ENCODE measurements around the gene DDX54. TPM values are rescaled to one million over a fixed set of nuclear protein-coding genes. Genes with fewer than 3 reads are reported as not detected.

Gene DDX54
- total RNA-seq (2012; rRNA removed), result 40.2 and 49.2 TPM in 2 replicates

DNA sequence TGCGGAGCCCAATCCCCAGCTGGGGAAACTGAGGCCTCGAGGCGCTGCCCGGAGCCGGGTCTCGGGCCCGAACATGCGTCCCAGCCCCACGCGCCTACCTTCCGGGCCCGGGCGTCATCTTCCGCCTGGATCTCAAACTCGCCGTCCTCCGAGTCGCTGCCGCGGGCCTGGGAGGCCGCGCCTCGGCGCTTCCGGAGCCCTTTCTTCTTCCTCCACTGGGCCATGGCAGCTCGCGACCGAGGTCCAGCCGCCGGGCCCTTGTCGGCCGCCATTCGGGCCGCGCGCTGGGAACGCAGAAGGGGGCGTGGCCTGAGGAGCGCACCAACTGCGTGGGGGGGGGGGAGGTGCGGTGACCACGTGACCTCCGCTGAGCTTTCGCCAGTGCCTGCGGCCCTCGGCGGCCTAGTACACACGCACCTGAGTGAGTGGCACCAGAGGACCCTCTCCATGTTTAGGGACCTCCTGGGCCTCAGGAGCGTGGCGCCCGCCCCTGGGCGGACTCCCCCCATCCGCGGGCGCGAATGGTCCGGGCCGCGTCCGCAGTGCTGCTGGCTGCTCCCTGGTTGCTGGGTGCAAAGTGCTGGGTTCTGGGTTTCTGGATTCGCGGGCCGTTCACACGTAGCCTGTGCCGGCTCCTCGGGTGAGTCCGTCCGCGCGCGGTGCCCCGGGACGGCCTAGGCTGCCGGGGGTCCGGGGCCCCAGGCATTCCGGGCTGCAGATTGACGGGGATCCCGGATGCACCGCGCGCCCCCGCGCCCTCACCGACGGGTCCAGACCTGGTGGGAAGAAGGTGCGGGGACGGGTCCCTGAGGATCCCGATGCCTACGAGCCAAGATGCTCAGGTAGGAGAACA, at the start of gene DDX54, which contains the start of gene RITA1:
DDX54 (minus strand) TSS at position 299 of the 853 bp plus-strand sequence; CDS start at position 272, 27 bp downstream.
RITA1 (plus strand) TSS at position 542 of the 853 bp plus-strand sequence. CDS start 1,026 bp downstream, outside the sequence.
- peaks cover 14% of the 10 kb centered on the region for H3K36me3 ChIP-seq (ENCODE audit: insufficient read depth, low read length)
- no peaks in the 10 kb centered on the region for H3K27me3 ChIP-seq (ENCODE audit: control insufficient read depth, insufficient read depth, low read length)
- peak within 1 kb of the TSS; percentile 88 for H3K4me2 ChIP-seq (ENCODE audit: low read length)
- H3K4me1 ChIP-seq (ENCODE audit: control insufficient read depth, insufficient read depth, low read length), result peaks cover 11% of the 10 kb centered on the region
- H3K9ac ChIP-seq (ENCODE audit: low read depth, low read length), result peak within 1 kb of the TSS; percentile 99
- no peaks in the 10 kb centered on the region for H3K9me3 ChIP-seq (replicated peaks; ENCODE audit: low read length)
- H3K4me3 ChIP-seq (ENCODE audit: low read length), result peak within 1 kb of the TSS; percentile 95

GRCh38 chr12:113234483-113234882, 49.2 kb upstream of the DDX54 start:
- H3K9me3 ChIP-seq (replicated peaks; ENCODE audit: low read length), result no peaks in the 10 kb centered on the region
- no peak overlapping the region for H3K4me2 ChIP-seq (ENCODE audit: low read length)
- no peaks in the 10 kb centered on the region for H3K27me3 ChIP-seq (ENCODE audit: control insufficient read depth, insufficient read depth, low read length)
- H3K4me3 ChIP-seq (ENCODE audit: low read length), result no peak overlapping the region
- H3K4me1 ChIP-seq (ENCODE audit: control insufficient read depth, insufficient read depth, low read length), result peaks cover 64% of the 10 kb centered on the region
- peaks cover 33% of the 10 kb centered on the region for H3K36me3 ChIP-seq (ENCODE audit: insufficient read depth, low read length)
- H3K9ac ChIP-seq (ENCODE audit: low read depth, low read length), result no peak overlapping the region

- H3K36me3 ChIP-seq (ENCODE audit: insufficient read depth, low read length), result peaks cover 34% of the 10 kb centered on the region
- H3K4me1 ChIP-seq (ENCODE audit: control insufficient read depth, insufficient read depth, low read length), result peaks cover 59% of the 10 kb centered on the region
- H3K4me2 ChIP-seq (ENCODE audit: low read length), result no peak overlapping the region
- no peaks in the 10 kb centered on the region for H3K27me3 ChIP-seq (ENCODE audit: control insufficient read depth, insufficient read depth, low read length)
- H3K4me3 ChIP-seq (ENCODE audit: low read length), result no peak overlapping the region
- no peaks in the 10 kb centered on the region for H3K9me3 ChIP-seq (replicated peaks; ENCODE audit: low read length)
- H3K9ac ChIP-seq (ENCODE audit: low read depth, low read length), result no peak overlapping the region
Measured at GRCh38 chr12:113233967-113234366, 48.7 kb upstream of the DDX54 start.

GRCh38 chr12:113232840-113233585, 47.7 kb upstream of the DDX54 start:
- Histone ChIP-seq H3K4me2 (ENCODE audit: low read length) (peak overlapping the region; percentile 72), H3K36me3 (ENCODE audit: insufficient read depth, low read length) (peaks cover 39% of the 10 kb centered on the region), H3K4me3 (ENCODE audit: low read length) (peak overlapping the region; percentile 31), H3K9me3 (replicated peaks; ENCODE audit: low read length) (no peaks in the 10 kb centered on the region), H3K27me3 (ENCODE audit: control insufficient read depth, insufficient read depth, low read length) (no peaks in the 10 kb centered on the region), H3K4me1 (ENCODE audit: control insufficient read depth, insufficient read depth, low read length) (peaks cover 50% of the 10 kb centered on the region), H3K9ac (ENCODE audit: low read depth, low read length) (peak overlapping the region; percentile 44)

- Histone ChIP-seq H3K36me3 (ENCODE audit: insufficient read depth, low read length) (peaks cover 46% of the 10 kb centered on the region), H3K4me3 (ENCODE audit: low read length) (peak overlapping the region; percentile 31), H3K9ac (ENCODE audit: low read depth, low read length) (peak overlapping the region; percentile 44)
Measured at GRCh38 chr12:113232089-113232839, 47.0 kb upstream of the DDX54 start.

GRCh38 chr12:113231235-113232088, 46.2 kb upstream of the DDX54 start:
- H3K4me3 ChIP-seq (ENCODE audit: low read length), result no peak overlapping the region
- H3K36me3 ChIP-seq (ENCODE audit: insufficient read depth, low read length), result peaks cover 46% of the 10 kb centered on the region
- no peak overlapping the region for H3K4me2 ChIP-seq (ENCODE audit: low read length)
- H3K27me3 ChIP-seq (ENCODE audit: control insufficient read depth, insufficient read depth, low read length), result no peaks in the 10 kb centered on the region
- no peak overlapping the region for H3K9ac ChIP-seq (ENCODE audit: low read depth, low read length)
- H3K9me3 ChIP-seq (replicated peaks; ENCODE audit: low read length), result no peaks in the 10 kb centered on the region
- peaks cover 38% of the 10 kb centered on the region for H3K4me1 ChIP-seq (ENCODE audit: control insufficient read depth, insufficient read depth, low read length)

More at GRCh38 chr12:113232089-113232839, 47.0 kb upstream of the DDX54 start:
- Histone ChIP-seq H3K4me2 (ENCODE audit: low read length) (peak overlapping the region; percentile 72), H3K27me3 (ENCODE audit: control insufficient read depth, insufficient read depth, low read length) (no peaks in the 10 kb centered on the region), H3K9me3 (replicated peaks; ENCODE audit: low read length) (no peaks in the 10 kb centered on the region), H3K4me1 (ENCODE audit: control insufficient read depth, insufficient read depth, low read length) (peaks cover 44% of the 10 kb centered on the region)

- H3K27me3 ChIP-seq (ENCODE audit: control insufficient read depth, insufficient read depth, low read length), result no peaks in the 10 kb centered on the region
- H3K9me3 ChIP-seq (replicated peaks; ENCODE audit: low read length), result no peaks in the 10 kb centered on the region
- H3K9ac ChIP-seq (ENCODE audit: low read depth, low read length), result no peak overlapping the region
- H3K36me3 ChIP-seq (ENCODE audit: insufficient read depth, low read length), result peaks cover 46% of the 10 kb centered on the region
- H3K4me2 ChIP-seq (ENCODE audit: low read length), result no peak overlapping the region
- H3K4me1 ChIP-seq (ENCODE audit: control insufficient read depth, insufficient read depth, low read length), result peaks cover 31% of the 10 kb centered on the region
- no peak overlapping the region for H3K4me3 ChIP-seq (ENCODE audit: low read length)
Measured at GRCh38 chr12:113230315-113231234, 45.3 kb upstream of the DDX54 start.

DNA sequence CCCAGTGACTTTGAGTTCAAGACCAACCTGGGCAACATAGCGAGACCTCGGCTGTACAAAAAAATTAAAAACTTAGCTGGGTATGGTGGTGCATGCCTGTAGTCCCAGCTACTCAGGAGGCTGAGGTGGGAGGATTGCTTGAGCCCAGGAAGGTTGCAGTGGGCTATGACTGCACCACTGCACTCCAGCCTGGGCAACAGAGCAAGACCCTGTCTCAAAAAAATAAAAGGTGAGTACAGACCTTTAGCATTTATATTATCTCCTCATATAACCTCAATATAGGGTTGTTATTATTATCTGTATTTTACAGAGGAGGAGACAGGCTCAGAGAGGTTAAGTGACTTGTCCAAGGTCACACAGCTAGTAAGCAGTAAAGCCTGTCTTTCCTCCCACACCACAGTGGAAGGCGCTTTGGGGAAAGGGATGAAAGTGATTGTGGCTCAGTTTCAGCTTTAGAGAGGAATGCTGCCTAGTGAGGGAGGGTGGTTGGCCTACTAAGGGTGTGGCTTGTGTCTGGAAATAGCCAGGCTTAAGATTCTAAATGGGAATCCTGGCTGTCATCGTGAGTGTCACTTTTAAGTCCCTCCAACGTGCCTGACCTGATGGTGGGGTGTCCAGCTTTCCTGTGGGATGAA, 43.2 kb upstream of the DDX54 start:
- Histone ChIP-seq H3K36me3 (ENCODE audit: insufficient read depth, low read length) (peaks cover 41% of the 10 kb centered on the region), H3K4me1 (ENCODE audit: control insufficient read depth, insufficient read depth, low read length) (peaks cover 35% of the 10 kb centered on the region)

DNA sequence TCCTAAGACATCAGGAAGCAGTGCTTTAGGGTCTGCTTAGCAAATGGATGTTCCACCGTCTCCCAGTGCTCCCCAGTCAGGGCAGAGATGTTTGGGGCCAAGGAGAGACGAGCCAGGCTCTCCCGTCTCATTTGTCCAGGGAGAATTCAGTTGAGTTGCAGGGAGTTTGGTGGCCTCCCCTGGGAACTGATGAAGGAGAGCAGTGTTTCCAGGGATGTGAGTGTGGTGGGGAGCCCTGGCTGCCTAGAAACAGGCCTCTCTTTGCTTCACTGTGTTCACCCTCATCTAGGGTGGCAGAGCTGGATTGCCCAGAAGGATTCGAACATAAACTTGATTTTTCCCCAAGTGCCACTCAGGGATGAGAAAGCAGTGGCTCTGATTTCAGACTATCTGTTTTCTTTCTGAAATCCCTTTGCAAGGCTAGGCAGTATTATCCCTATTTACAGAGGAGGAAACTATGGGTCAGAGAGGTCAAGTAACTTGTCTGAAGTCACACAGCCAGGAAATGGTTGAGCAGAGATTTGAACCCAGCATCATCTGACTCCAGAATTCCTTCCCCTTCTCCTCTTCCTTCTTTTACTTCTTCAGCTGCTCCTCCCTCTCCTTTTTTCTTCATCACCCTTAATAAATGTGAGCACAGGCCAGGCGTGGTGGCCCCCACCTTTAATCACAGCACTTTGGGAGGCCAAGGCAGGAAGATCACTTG, 42.6 kb upstream of the DDX54 start:
- Histone ChIP-seq H3K9ac (ENCODE audit: low read depth, low read length) (no peak overlapping the region), H3K4me3 (ENCODE audit: low read length) (no peak overlapping the region), H3K4me2 (ENCODE audit: low read length) (no peak overlapping the region), H3K9me3 (replicated peaks; ENCODE audit: low read length) (no peaks in the 10 kb centered on the region), H3K36me3 (ENCODE audit: insufficient read depth, low read length) (peaks cover 41% of the 10 kb centered on the region), H3K27me3 (ENCODE audit: control insufficient read depth, insufficient read depth, low read length) (no peaks in the 10 kb centered on the region), H3K4me1 (ENCODE audit: control insufficient read depth, insufficient read depth, low read length) (peaks cover 34% of the 10 kb centered on the region)

More for the DNA sequence above, 43.2 kb upstream of the DDX54 start:
- H3K27me3 ChIP-seq (ENCODE audit: control insufficient read depth, insufficient read depth, low read length), result no peaks in the 10 kb centered on the region
- H3K4me2 ChIP-seq (ENCODE audit: low read length), result no peak overlapping the region
- no peak overlapping the region for H3K9ac ChIP-seq (ENCODE audit: low read depth, low read length)
- no peaks in the 10 kb centered on the region for H3K9me3 ChIP-seq (replicated peaks; ENCODE audit: low read length)
- H3K4me3 ChIP-seq (ENCODE audit: low read length), result no peak overlapping the region
